Neural cell (in vitro differentiated cells): Measurements from ENCODE around the gene DOP1B.

Experiments
- EZH2 ChIP-seq: fragments of 200-600, 300-800 bp; shearing (Covaris generic), sonication (generic); IDR thresholded peaks from 2 replicates; pipeline ENCODE4 v1.6.1; 2014; ENCODE audit warnings: antibody characterized with exemption, low read length, borderline replicate concordance, mild to moderate bottlenecking; ENCODE audit not compliant: insufficient read depth, poor library complexity, severe bottlenecking
- MXI1 ChIP-seq: fragments of 450-650 bp; conservative IDR thresholded peaks from 2 replicates; pipeline ENCODE4 v1.6.1; 2014; ENCODE audit warnings: antibody characterized with exemption, mild to moderate bottlenecking; ENCODE audit not compliant: poor library complexity, severe bottlenecking
- TF ChIP-seq, protein P1 (sequence below): fragments of 450-650 bp; IDR thresholded peaks from 2 replicates; pipeline ENCODE4 v1.5.1; 2014; ENCODE audit warnings: antibody characterized with exemption, mild to moderate bottlenecking, moderate library complexity; ENCODE audit not compliant: poor library complexity, severe bottlenecking

- TF ChIP-seq, protein P1, sequence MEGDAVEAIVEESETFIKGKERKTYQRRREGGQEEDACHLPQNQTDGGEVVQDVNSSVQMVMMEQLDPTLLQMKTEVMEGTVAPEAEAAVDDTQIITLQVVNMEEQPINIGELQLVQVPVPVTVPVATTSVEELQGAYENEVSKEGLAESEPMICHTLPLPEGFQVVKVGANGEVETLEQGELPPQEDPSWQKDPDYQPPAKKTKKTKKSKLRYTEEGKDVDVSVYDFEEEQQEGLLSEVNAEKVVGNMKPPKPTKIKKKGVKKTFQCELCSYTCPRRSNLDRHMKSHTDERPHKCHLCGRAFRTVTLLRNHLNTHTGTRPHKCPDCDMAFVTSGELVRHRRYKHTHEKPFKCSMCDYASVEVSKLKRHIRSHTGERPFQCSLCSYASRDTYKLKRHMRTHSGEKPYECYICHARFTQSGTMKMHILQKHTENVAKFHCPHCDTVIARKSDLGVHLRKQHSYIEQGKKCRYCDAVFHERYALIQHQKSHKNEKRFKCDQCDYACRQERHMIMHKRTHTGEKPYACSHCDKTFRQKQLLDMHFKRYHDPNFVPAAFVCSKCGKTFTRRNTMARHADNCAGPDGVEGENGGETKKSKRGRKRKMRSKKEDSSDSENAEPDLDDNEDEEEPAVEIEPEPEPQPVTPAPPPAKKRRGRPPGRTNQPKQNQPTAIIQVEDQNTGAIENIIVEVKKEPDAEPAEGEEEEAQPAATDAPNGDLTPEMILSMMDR = no peak
- TF ChIP-seq MXI1 = no peak
- TF ChIP-seq EZH2 = no peak
Observed at GRCh38 chr21:36126621-36127110, 30.0 kb upstream of the DOP1B start.
